Activated CD4-positive, CD25-positive, alpha-beta regulatory T cell (primary cell): ENCODE measurements around the gene LY6G6C.

Experiments used
- DNase-seq, 4 experiments: peaks; one replicate each; lab custom pipeline; 2025; lab: John Stamatoyannopoulos, UW

The LY6G6C gene

DNA sequence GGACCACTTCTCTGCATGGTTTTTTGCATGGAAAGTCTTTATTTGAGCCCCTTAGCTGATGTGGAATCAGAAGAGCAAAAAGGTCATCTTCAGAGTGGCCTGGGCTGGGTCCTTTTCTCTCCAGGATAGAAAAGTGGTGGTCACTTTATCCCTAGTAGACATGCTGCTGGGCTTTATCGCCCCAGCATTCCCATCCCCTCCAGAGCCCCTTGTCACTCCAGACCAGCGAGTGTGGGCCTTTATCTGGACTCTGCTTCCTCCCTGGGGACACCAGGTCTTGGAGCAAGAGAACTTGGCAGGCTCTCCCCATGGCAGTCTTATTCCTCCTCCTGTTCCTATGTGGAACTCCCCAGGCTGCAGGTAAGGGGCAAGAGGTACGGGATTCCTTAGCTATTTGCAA, 14.9 kb downstream of the LY6G6C start, which contains the start of gene LY6G6F:
Gene LY6G6F (plus strand): TSS at position 268 of the 400 bp plus-strand sequence. CDS start 41 bp downstream, at position 309.
- no peak for DNase-seq

DNA sequence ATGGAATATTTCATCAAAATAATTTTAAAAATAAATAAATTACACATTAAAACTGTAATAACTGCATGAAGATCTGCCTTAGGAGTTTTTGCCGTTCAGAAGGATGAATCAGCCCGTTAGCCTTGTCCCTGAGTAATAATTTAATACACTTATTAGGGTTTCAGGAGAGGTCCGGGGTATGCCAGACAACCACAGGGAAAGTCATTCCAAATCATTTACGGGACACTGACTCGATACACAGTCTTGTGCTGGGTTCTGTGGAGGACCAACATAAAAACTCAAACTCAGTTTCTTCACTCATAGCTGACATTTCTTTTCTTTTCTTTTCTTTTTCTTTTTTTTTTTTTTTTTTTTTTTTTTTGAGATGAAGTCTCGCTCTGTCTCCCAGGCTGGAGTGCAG, 15.6 kb downstream of the LY6G6C start:
- no peak for DNase-seq

DNA sequence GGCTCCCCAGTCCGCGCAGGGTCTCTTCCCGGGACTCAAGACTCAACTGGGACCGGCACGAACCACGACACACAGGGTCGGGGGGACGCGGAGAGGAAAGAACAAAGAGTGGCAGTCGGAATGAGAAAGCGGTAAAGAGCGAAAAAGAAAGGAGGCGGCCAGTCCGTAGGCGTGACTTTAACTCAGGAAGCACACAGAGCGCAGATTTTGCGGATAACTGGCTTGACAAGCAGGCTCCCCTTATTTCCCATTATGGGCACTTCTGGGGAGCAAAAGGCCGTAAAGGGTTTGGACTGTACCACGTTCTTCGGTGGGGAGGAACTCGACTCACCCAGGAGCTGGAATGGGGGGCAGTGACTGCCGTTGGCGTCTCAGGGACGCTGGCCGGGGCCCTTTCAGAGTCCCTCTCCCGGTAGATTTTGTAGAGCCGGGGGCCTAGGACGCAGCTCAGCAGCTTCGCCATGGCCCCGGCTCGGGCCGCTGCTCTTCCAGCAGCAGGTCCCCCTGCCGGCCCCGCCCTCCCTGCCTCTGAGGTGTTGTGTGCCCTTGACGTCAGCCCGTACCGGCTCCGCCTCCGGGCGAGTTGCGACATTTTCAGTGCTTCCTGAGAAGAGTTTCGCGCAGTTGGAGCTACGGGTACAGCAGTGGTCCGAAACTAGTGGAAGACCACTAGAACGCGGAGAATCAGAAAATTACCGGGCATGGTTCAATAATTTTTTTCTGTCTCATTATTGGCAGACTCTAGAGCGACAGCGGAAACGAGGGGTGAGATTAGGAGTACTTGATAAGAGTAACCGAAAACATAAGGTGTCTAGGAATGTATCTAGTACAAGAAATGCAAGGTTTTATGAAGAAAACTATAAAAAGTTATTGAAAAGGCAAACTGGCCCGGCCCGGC, 18.5 kb downstream of the LY6G6C start, which contains the start of gene ABHD16A:
Gene ABHD16A (minus strand): TSS at position 506 of the 898 bp plus-strand sequence. CDS start 43 bp downstream, at position 463.
- peak; percentile 90 to 96 (median 94) for DNase-seq

DNA sequence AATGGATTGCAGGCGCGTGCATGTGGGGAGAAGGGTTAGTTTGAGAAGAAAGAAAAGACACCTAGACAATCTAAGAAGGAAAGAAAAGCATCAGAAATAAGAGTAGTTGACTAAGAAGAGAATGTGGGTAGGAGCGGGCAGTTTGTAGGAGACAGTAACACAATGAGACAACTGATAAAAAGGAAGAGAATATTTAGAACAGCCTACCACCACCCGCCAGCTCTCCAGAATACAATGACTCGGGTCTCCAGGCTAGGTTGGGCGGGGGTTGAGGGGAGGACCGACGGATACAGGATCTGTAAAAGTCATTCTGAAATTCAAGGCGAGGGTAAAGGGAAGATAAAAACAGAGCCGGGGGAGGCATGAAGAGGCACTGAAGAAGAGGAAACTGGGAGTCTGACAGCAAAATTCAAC, 19.1 kb downstream of the LY6G6C start:
- no peak for DNase-seq

DNA sequence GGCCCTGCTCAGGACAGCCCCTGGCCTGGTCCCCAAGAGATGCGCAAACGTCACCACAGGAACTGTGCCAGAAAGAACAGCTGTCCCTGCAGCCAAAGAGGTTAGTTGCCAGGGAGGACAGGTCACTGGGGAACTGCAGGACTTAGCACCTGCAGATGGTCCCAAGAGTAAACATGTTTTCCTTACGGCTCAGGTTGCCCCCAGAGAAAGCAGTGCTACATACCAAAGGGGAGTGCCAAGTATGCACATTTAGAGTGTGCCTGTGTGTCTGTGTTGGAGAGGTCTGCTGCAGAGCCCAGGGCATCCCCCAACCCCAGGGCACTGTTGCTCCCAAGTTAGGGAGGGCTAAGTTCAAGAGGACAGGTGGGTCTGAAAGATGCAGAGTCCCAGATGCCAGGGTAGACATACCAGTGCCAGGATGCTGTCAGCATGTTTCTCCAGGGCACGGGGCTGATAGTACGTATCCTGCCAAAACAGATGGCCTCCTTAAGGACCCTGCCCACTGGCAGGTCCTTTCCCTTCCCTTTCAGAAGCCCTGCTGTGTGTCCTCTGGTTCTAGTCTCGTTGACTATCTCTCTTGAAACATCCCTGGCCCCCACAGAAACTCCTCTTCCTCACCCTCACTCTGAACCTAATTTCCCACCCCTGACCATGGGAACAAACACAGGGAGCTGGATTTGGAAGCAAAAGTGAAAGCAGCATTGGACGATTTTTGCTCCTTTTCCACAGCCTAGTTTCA, 19.7 kb downstream of the LY6G6C start:
- no peak for DNase-seq

DNA sequence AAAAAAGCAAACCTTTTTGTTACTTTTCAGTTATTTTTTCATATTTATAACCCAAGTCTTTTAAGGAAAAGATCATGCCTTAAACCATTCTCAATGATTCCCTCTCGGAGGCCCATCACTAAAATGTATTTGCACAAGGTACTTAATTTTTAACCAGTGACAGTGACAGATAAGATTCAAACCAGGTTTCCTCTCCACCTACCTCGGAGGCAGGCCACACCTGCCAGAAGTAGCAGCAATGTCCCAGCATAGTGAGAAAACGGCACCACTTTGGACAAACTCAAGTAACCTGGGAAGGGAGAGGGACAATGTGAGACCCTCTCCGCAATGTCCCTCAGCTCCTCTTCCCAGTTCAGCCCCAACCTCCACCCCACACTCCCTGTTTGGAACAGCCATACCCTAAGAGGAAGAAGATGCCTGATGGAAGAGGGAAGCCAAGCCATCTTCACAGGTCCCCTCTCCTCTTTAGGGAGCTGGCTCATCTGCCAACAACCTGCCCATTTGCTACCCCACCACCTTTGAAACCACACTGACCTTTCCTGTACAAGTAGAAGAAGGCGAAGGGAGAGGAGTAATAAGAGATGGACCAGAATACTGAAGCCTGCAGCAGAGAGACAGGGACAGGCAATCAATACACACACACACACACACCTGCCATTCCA, 20.7 kb downstream of the LY6G6C start:
- DNase-seq = no peak

DNA sequence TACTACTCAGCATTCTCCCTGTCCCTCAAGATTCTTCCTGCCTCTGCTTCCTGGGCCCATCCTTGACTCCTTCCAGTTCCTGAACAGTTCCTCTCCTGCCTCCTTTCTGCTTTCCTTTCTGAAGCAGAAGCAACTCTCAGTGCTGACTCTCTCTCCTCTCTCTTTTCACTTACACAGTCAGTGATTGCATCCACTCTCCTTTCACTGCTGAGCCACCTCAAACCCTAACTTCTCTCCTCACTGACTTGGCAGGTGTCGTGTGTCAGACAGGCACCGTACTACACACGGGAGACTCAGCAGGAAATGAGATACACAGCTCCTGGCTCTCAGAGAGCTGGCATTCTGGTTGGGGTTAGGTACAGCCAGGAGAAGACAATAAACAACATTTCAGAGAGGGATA, 24.0 kb downstream of the LY6G6C start:
- no peak for DNase-seq

DNA sequence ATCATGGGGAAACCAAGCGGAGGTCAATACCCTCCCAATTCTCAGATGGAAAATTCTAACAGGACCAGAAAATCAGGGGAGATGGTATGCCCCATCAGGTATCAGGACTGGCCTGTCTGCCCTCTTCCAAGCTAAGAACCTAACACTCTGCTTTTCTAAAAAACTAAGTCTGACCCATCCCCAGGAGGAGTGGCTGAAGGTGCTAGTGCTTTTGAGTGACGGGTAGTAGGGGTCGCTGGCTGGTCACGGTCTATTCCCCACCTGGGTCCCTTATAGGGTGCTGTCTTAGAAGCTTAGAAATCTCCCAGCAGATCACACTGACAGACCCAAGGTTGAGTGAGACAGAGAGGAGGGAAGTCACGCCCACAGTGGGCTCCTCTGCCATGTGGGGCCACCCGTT, 28.0 kb downstream of the LY6G6C start:
- no peak for DNase-seq

DNA sequence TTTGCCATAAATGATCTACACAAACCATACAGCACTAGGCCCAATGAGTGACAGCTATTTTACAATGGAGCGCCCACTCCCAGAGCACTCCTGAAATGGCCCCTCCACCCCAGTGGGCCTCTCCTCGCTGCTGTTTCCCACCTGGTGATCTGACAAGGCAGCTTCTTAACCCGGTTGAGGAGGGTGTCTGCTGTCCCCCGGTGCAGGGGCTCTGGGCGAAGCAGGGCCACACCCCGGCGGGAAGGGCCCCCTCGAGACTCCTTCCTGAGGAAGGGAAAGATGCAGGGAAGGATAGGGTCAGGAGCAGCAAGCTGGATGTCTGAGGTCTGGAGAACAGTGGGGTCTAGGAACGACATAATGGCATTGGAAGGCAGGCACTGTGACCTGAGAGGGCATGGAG, 28.7 kb downstream of the LY6G6C start:
- no peak for DNase-seq

DNA sequence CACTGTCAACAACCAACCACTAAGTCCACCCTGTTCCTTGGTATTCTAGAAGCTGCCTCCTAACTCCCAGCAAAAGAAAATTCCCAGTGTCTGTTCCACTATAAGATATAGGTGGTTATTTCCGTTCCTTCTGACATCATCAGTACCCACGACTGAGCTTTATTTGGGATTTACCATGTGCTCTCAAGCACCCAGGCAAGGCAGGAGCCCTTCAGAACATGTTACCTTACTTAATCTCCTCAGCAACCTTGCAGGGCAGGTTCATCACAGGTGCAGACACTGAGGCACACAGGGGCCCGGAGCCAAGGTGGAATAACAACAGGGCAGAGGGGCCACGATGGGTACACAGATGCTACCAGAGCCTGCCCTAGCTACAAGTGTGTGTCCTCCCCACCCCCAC, 29.2 kb downstream of the LY6G6C start:
- no peak for DNase-seq

DNA sequence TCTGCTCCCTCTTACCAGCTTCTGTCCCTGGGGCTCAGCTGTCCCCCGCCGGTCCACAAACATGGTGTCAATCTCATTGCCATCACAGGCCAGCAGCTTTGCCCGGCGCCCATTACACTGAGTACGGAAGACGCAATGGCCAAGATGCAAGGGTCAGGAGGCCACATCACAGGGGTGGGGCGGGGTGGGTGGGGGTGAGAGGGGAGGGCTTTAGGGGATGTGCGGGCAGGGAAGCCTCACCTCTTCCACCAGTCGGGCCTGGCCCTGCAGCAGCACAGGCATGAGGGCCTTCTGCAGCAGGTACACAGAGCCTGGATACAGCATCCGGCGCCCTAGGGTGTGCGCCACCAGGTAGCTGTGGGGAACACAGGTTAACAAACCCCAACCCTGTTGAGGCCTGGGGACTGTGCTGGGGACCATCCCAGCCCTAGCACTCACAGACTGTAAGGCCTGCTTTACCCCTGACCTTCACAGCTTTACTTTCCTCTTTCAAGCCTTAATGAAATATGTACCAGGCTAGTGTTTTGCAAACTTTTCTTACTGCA, 29.9 kb downstream of the LY6G6C start:
- DNase-seq = no peak

DNA sequence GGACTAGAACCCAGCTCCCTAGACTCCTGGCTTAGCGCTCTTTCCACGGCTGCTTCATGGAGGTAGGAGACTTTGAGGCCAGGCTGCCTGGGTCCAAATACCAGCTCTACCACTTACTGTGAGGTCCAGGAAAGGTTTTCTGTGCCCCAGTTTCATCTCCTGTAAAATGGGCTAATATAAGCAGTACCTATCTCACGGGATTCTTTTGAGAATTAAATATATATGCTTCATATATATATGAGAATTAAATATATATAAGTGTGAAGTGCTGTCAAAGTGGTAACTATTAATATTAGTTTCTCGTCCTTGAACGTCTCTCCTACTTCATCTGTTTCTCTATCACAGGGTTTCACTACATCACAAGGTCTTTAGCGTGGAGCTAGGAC, 30.5 kb downstream of the LY6G6C start:
- DNase-seq = no peak

DNA sequence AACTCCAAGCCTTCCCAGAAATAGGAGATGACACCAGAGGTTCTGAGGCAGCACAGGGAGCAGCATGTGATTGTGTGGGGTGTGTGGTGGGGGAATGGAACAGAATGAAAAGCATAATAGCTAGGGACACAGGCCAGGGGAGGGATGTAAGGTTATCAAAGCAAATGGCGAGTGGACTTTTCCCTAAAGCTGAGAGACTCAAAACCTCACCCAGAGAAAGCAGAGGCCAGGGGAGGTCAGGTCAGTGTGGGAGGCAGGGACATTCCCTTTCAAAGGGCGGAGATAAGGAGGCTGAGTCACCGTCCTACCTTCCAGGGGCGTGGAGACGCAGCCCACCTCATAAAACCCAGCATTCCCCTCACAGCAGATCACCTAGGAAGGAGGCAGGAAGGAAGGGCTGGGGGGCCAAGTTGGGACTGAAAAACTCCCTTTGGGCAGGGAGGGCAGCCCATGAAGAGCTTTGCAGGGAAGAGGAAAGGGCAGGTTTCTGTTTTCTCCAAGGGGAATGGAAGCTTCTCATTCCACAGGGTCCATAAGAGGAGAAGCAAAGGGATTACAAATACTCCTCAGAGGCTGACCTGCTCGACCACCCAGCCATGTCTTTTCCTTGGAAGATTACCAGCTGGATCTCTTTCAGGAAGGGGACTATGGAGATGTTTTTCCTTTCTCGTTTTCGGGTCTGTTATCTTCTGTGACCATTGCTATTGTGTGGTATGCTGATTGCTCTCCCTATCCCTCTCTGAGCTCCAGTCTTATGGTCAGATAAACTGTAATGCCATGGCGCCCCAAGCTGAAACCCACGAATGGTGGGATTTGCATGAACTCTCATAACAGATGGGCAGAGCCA, 31.1 kb downstream of the LY6G6C start:
- DNase-seq = no peak

DNA sequence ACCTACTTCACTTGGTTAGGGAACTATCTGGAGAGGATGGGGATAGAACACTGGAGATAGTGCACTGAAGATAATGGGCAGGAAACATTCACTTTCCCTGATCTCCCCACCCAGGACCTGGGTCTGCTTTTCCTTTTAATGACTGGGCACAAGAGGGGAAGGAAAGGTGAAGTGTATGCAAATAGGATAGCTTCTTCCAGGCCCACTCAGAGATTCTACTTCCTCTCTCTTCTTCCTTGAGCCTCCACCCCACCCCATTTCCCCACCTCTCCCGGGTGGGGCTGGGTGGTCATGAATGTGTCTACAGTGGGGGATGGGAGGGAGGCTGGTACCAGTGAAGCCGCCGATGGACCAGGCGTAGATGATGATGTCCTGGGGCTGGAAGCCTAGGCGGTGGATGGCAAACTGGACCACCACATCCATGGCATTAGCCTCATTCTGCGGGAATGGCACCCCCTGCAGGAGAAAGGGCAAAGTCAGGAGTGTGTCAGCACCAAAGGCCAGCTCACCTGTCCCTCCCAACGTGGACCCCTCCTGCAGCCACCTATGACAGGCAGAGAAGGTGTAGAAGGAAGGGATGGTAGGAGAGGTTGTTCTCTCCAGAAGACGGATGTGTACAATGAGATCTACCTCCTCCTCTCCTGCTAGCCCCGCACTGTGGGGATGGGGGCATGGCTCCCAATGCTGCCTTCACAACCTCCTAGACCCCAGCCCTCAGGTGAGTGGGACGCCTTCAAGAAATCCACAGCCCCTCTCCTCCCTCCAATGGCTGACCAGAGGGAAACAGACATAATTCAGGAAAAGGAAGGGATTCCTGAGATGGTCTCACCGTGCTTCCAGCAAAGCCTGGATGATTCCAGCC, 32.1 kb downstream of the LY6G6C start:
- no peak for DNase-seq

DNA sequence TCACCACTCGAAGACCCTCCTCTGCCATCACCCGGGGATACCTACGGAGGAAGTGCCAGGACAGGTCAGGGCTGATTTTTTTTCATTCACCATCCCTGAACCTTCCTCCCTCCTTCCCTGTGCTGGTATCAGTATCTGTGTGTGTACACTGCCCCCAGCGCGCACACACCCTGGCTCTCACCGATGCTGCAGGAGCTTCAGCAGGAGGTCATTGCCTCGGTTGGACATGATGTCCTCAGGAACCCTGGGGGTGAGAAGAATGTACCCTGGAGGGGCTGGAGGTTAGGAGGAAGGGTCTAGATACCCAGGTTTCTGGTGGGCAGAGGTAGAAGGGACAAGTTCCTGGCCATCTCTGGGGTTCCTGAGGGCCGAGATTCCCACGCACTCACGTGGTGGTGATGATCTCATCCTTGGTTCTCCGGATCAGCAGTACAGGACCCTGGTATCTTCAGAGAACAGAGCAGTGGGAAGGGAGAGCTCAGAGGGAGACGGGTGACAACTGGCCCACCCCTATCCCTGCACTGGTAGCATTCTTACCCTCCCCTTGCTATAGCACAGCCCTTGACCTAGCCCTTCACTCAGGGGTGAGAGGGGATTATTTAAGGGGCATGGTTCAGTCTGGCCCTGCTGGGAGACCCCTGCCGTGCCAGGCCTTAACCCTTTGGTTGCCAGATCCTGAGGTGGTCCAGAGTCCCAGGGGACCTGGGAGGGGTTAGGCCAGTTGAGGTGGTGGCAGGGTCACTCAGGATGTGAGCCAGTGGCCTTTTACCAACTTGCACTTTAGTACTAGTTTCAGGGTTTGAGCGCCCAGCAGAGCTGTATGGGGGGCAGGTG, 33.5 kb downstream of the LY6G6C start:
- DNase-seq = no peak

DNA sequence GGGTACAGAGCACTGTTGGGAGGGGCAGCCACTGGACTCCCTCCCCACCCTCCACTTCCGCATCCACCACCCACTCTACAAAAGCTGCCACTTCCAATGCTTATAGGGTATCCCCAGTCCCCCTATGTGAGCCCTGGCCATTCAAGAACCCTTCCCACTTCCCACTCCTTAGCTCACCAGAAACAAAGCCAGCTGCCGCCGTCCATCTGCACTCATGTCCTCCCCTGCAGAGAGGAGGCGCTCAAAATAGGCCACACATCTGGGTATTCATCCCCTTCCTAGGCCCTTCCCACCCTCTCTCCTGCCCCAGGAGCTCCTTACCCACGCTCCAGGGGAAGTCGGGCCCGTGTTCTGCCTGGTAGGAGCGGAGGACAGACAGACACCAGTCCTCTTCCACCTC, 34.2 kb downstream of the LY6G6C start:
- no peak for DNase-seq

DNA sequence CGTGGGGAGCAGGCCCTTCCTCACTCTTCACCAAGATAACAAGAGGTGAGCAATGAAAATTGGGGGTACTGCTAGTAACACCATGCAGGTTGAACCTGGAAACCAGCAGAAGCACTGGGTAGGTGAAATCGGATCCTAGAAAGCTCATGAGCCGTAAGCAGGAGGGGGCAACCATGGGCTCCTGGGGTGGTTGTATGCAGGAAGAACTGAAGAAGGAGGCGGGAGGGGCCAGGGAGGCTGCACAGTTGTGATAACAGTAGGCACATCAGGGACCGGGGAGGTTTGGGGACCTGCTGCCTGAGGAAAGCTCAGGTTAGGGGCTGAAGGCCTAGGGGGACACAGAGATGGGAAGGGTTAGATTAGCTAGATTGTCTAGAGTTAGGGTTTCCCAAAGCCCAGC, 35.1 kb downstream of the LY6G6C start:
- DNase-seq = no peak

DNA sequence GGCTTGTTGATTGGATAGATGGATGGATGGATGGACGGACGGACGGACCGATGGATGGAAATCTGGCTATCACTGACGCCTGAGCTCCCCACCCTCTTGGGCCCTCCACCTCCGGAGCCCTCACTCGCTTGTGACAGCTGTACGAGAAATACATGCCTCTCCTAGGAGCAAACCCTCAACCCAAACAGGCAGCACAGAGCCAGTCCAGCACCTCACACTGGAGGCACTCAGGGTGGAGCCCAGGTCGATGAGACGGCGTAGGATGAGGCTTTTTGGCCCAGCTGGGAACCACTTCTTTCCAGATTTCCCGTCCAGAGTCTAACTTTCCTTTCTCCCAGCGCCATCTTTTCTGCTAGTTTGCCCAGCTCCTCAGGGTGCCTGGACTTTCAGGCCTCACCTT, 38.0 kb downstream of the LY6G6C start:
- no peak for DNase-seq

DNA sequence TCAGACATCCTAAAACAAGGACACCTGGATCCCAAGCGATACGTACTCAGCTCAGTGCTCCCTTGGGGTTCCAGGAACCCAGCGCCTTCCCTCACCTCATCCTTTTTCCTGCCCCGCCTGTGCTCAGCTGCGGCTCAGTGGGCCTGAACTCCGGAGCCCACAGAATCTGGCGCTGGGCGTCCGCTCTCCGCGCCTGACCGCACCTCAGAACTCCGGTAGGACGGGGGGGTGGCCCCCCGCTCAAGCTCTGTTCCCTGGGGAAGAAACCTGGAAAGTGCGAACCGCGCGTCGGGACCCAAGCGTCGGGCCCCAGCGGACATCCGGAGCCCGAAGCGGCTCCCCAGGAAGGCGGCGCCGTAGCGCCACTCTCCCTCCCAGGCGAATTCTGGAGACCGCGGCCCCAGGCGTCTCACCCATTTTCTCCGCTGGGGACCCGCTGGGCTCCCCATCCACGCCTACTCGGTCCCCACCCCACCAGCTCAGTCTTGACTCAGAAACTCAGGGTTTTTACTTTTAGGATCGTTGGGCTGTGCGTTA, 40.3 kb downstream of the LY6G6C start:
- DNase-seq = peak in 1 of 4 experiments; percentile 19
